ENCODE data around the gene PRKG1. TPM values are rescaled to one million over a fixed set of nuclear protein-coding genes. Genes with fewer than 3 reads are reported as not detected.

Gene PRKG1
- total and polyA plus RNA-seq, 8 donors = 1.2 to 9.6 (median 2.9) TPM

GRCh38 chr10:51246156-51246555 is 171.9 kb downstream of the PRKG1 start:
- Histone ChIP-seq H3K27ac (no peak overlapping the region), H3K9me3 (peaks cover 0 to 4% (median 0%) of the 10 kb centered on the region in 4 donors), H3K4me3 (no peak overlapping the region), H3K36me3 (no peaks in the 10 kb centered on the region), H3K27me3 (no peaks in the 10 kb centered on the region), H3K4me1 (peaks cover 0 to 4% (median 0%) of the 10 kb centered on the region in 3 donors)
- 26 to 35% methylated on average over 1 of the region's 1 CpG for WGBS, 2 donors
- intact Hi-C loops (cut with DNase I) = no loop called here
- DNase-seq = no peak
- no peak for ATAC-seq
- no peak for TF ChIP-seq CTCF (IDR thresholded peaks at IDR 0.05)
- no peak for FAIRE-seq

- no peaks in the 10 kb centered on the region for H3K27me3 ChIP-seq
- no peaks in the 10 kb centered on the region for H3K36me3 ChIP-seq
- intact Hi-C loops (cut with DNase I) = no loop called here
- no peak for FAIRE-seq
- 45 to 64% methylated on average over 1 of the region's 1 CpG for WGBS, 2 donors
- H3K9me3 ChIP-seq = peaks cover 0 to 4% (median 0%) of the 10 kb centered on the region in 4 donors
- no peak for ATAC-seq
- peaks cover 0 to 4% (median 0%) of the 10 kb centered on the region in 3 donors for H3K4me1 ChIP-seq
- no peak overlapping the region for H3K27ac ChIP-seq
- H3K4me3 ChIP-seq = no peak overlapping the region
- no peak for TF ChIP-seq CTCF (IDR thresholded peaks at IDR 0.05)
- DNase-seq = no peak
These were observed 176.1 kb downstream of the PRKG1 start for GRCh38 chr10:51250278-51250920.

- ATAC-seq = no peak
- intact Hi-C loops (cut with DNase I) = no loop called here
- Histone ChIP-seq H3K4me1 (peaks cover 0 to under 1% (median 0%) of the 10 kb centered on the region in 3 donors), H3K27ac (no peak overlapping the region), H3K4me3 (no peak overlapping the region), H3K36me3 (no peaks in the 10 kb centered on the region), H3K27me3 (no peaks in the 10 kb centered on the region), H3K9me3 (peaks cover 0 to 4% (median 0%) of the 10 kb centered on the region in 4 donors)
- no peak for DNase-seq
- WGBS, 2 donors = 25 to 26% methylated on average over 1 of the region's 1 CpG
- FAIRE-seq = no peak
- no peak for TF ChIP-seq CTCF (IDR thresholded peaks at IDR 0.05)
These were observed 176.8 kb downstream of the PRKG1 start for GRCh38 chr10:51251110-51251509.

- no peak for DNase-seq
- no peaks in the 10 kb centered on the region for H3K36me3 ChIP-seq
- no peaks in the 10 kb centered on the region for H3K27me3 ChIP-seq
- intact Hi-C loops (cut with DNase I) = no loop called here
- no peaks in the 10 kb centered on the region for H3K4me1 ChIP-seq
- no peak for TF ChIP-seq CTCF (IDR thresholded peaks at IDR 0.05)
- no peak for ATAC-seq
- 83 to 85% methylated on average over 4 of the region's 4 CpGs for WGBS, 2 donors
- no peak for FAIRE-seq
- H3K9me3 ChIP-seq = no peaks in the 10 kb centered on the region
- H3K4me3 ChIP-seq = no peak overlapping the region
- H3K27ac ChIP-seq = no peak overlapping the region
These were observed 181.1 kb downstream of the PRKG1 start for GRCh38 chr10:51255381-51255780.

GRCh38 chr10:51257511-51258248 is 183.4 kb downstream of the PRKG1 start:
- Histone ChIP-seq H3K27me3 (no peaks in the 10 kb centered on the region), H3K9me3 (no peaks in the 10 kb centered on the region), H3K4me3 (no peak overlapping the region), H3K4me1 (no peaks in the 10 kb centered on the region), H3K27ac (no peak overlapping the region), H3K36me3 (no peaks in the 10 kb centered on the region)
- ATAC-seq = no peak
- TF ChIP-seq CTCF (IDR thresholded peaks at IDR 0.05) = no peak
- no peak for FAIRE-seq
- intact Hi-C loops (cut with DNase I) = no loop called here
- DNase-seq = no peak
- WGBS, 2 donors = 89 to 95% methylated on average over 7 of the region's 7 CpGs
